ENCODE data around the gene LRRC8B.

DNA sequence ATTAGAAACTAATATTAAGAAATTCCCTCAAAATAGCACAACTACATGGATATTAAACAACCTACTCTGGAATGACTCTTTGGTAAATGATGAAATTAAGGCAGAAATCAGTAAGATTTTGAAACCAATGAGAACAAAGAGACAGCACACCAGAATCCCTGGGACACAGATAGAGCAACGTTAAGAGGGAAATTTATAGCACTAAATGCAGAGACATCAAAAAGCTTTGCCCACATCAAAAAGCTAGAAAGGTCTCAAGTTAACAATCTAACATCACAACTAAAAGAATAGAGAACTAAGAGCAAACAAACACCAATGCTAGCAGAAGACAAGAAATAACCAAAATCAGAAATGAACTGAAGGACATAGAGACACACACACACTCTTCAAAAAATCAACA, 48.6 kb upstream of the LRRC8B start:
- TF ChIP-seq YY1 (IDR thresholded peaks at IDR 0.05; ENCODE audit: low read depth) = no peak
- TF ChIP-seq TEAD4 (IDR thresholded peaks at IDR 0.05) = no peak
